ENCODE data around the gene FAM229A.
"Not testable (repeated sequence)": the region's sequence is repeated elsewhere in the genome, so short reads cannot be mapped to it uniquely, and the experiment has no call there.

The FAM229A gene

GRCh38 chr1:32367912-32368635 lies 5.8 kb upstream of the FAM229A start:
- in situ Hi-C loops (cut with HindIII; ENCODE audit: low pct_unique_long_range_greater_than_20kb, low sequenced_read_pairs), result no loop called here
- no peak for DNase-seq (ENCODE audit: low read depth in 1 of 2, low spot score in 1 of 2)
- TF ChIP-seq JUND (IDR thresholded peaks at IDR 0.05; ENCODE audit: low read depth), result no peak

- in situ Hi-C loops (cut with HindIII; ENCODE audit: low pct_unique_long_range_greater_than_20kb, low sequenced_read_pairs), result no loop called here
- no peak for DNase-seq (ENCODE audit: low read depth in 1 of 2, low spot score in 1 of 2)
- no peak for TF ChIP-seq JUND (IDR thresholded peaks at IDR 0.05; ENCODE audit: low read depth)
Measured at GRCh38 chr1:32365445-32365844, 3.2 kb upstream of the FAM229A start.

- DNase-seq (ENCODE audit: low read depth in 1 of 2, low spot score in 1 of 2), result no peak
- in situ Hi-C loops (cut with HindIII; ENCODE audit: low pct_unique_long_range_greater_than_20kb, low sequenced_read_pairs), result no loop called here
Measured at GRCh38 chr1:32364836-32365235, 2.6 kb upstream of the FAM229A start.

GRCh38 chr1:32363713-32364112 lies 1.4 kb upstream of the FAM229A start:
- no peak for TF ChIP-seq JUND (IDR thresholded peaks at IDR 0.05; ENCODE audit: low read depth)
- in situ Hi-C loops (cut with HindIII; ENCODE audit: low pct_unique_long_range_greater_than_20kb, low sequenced_read_pairs), result no loop called here
- no peak for DNase-seq (ENCODE audit: low read depth in 1 of 2, low spot score in 1 of 2)

More at GRCh38 chr1:32364836-32365235, 2.6 kb upstream of the FAM229A start:
- no peak for TF ChIP-seq JUND (IDR thresholded peaks at IDR 0.05; ENCODE audit: low read depth)

- no peak for TF ChIP-seq JUND (IDR thresholded peaks at IDR 0.05; ENCODE audit: low read depth)
- in situ Hi-C loops (cut with HindIII; ENCODE audit: low pct_unique_long_range_greater_than_20kb, low sequenced_read_pairs), result no loop called here
- no peak for DNase-seq (ENCODE audit: low read depth in 1 of 2, low spot score in 1 of 2)
Measured at GRCh38 chr1:32361674-32362473, 411 bp downstream of the FAM229A start.

- DNase-seq (ENCODE audit: low read depth in 1 of 2, low spot score in 1 of 2), result no peak
- in situ Hi-C loops (cut with HindIII; ENCODE audit: low pct_unique_long_range_greater_than_20kb, low sequenced_read_pairs), result no loop called here
- TF ChIP-seq JUND (IDR thresholded peaks at IDR 0.05; ENCODE audit: low read depth), result no peak
Measured at GRCh38 chr1:32361308-32361673, 994 bp downstream of the FAM229A start.

- in situ Hi-C loops (cut with HindIII; ENCODE audit: low pct_unique_long_range_greater_than_20kb, low sequenced_read_pairs), result no loop called here
- no peak for DNase-seq (ENCODE audit: low read depth in 1 of 2, low spot score in 1 of 2)
- no peak for TF ChIP-seq JUND (IDR thresholded peaks at IDR 0.05; ENCODE audit: low read depth)
Measured at GRCh38 chr1:32358435-32358834, 3.9 kb downstream of the FAM229A start.

- no peak for TF ChIP-seq JUND (IDR thresholded peaks at IDR 0.05; ENCODE audit: low read depth)
- in situ Hi-C loops (cut with HindIII; ENCODE audit: low pct_unique_long_range_greater_than_20kb, low sequenced_read_pairs), result no loop called here
- no peak for DNase-seq (ENCODE audit: low read depth in 1 of 2, low spot score in 1 of 2)
Measured at GRCh38 chr1:32357614-32358013, 4.7 kb downstream of the FAM229A start.

- in situ Hi-C loops (cut with HindIII; ENCODE audit: low pct_unique_long_range_greater_than_20kb, low sequenced_read_pairs), result no loop called here
- DNase-seq (ENCODE audit: low read depth in 1 of 2, low spot score in 1 of 2), result no peak
- no peak for TF ChIP-seq JUND (IDR thresholded peaks at IDR 0.05; ENCODE audit: low read depth)
Measured at GRCh38 chr1:32356478-32356877, 5.8 kb downstream of the FAM229A start.

- DNase-seq (ENCODE audit: low read depth in 1 of 2, low spot score in 1 of 2); in situ Hi-C loops (cut with HindIII; ENCODE audit: low pct_unique_long_range_greater_than_20kb, low sequenced_read_pairs): not testable (repeated sequence)
Measured at GRCh38 chr1:32355778-32356177, 6.5 kb downstream of the FAM229A start.

GRCh38 chr1:32353886-32354570 lies 8.3 kb downstream of the FAM229A start:
- TF ChIP-seq JUND (IDR thresholded peaks at IDR 0.05; ENCODE audit: low read depth), result no peak
- DNase-seq (ENCODE audit: low read depth in 1 of 2, low spot score in 1 of 2), result no peak
- in situ Hi-C loops (cut with HindIII; ENCODE audit: low pct_unique_long_range_greater_than_20kb, low sequenced_read_pairs), result no loop called here

- no peak for DNase-seq (ENCODE audit: low read depth in 1 of 2, low spot score in 1 of 2)
- in situ Hi-C loops (cut with HindIII; ENCODE audit: low pct_unique_long_range_greater_than_20kb, low sequenced_read_pairs), result no loop called here
- TF ChIP-seq JUND (IDR thresholded peaks at IDR 0.05; ENCODE audit: low read depth), result no peak
Measured at GRCh38 chr1:32353431-32353830, 8.9 kb downstream of the FAM229A start.

- TF ChIP-seq JUND (IDR thresholded peaks at IDR 0.05; ENCODE audit: low read depth), result no peak
- no peak for DNase-seq (ENCODE audit: low read depth in 1 of 2, low spot score in 1 of 2)
- in situ Hi-C loops (cut with HindIII; ENCODE audit: low pct_unique_long_range_greater_than_20kb, low sequenced_read_pairs), result no loop called here
Measured at GRCh38 chr1:32352831-32353383, 9.4 kb downstream of the FAM229A start.

Data from T47D (cell line).